Measurements from ENCODE around the gene UVRAG. TPM values are rescaled to one million over a fixed set of nuclear protein-coding genes. Genes with fewer than 3 reads are reported as not detected.
A peak's percentile ranks its signal among the peaks of the same experiment; 100 is the strongest.

The UVRAG gene
- total and polyA plus RNA-seq, 2 of the 13 experiments (the other 11 are each of a cell fraction or from before 2014, with no cell fraction given): 9.7 to 17.3 TPM

GRCh38 chr11:75784085-75784478 lies 30.9 kb upstream of the UVRAG start (continued):
- 0 out of 4 replicates have a peak, but pooled peaks of 1 of the 2 experiments have one; percentile 40 for TF ChIP-seq REST (IDR thresholded peaks at IDR 0.05; ENCODE audit: borderline replicate concordance in 1 of 2, low read depth in 1 of 2, low read length in 2 of 2)
- TF ChIP-seq MED1 (CRISPR knock-in tag; IDR thresholded peaks at IDR 0.05): peak; percentile 55; the same call in 1 of the 2 replicates
- TF ChIP-seq ZMYM4 (CRISPR knock-in tag; IDR thresholded peaks at IDR 0.05): peak; percentile 25; the same call in 1 of the 2 replicates
- TF ChIP-seq ZKSCAN5 (CRISPR knock-in tag; IDR thresholded peaks at IDR 0.05): no peak
- no peak for TF ChIP-seq ZNF484 (CRISPR knock-in tag; IDR thresholded peaks at IDR 0.05; ENCODE audit: borderline replicate concordance, low read depth)
- TF ChIP-seq POGZ (CRISPR knock-in tag; IDR thresholded peaks at IDR 0.05): peak; percentile 63
- 0 out of 2 replicates have a peak, but pooled peaks have one; percentile 42 for TF ChIP-seq GTF2F1 (IDR thresholded peaks at IDR 0.05; ENCODE audit: low read length)
- TF ChIP-seq MAX (IDR thresholded peaks at IDR 0.05): peak; percentile 62; the same call in 1 of the 2 replicates
- peak; percentile 40; the same call in 1 of the 2 replicates for TF ChIP-seq DRAP1 (CRISPR knock-in tag; IDR thresholded peaks at IDR 0.05)
- TF ChIP-seq CCDC6 (CRISPR knock-in tag; IDR thresholded peaks at IDR 0.05): 0 out of 2 replicates have a peak, but pooled peaks have one; percentile 25
- peak; percentile 89 to 95; a peak in 2 of 4 replicates for TF ChIP-seq EP300 (IDR thresholded peaks at IDR 0.05; ENCODE audit: low read depth in 2 of 2, low read length in 2 of 2)
- peak; percentile 81; the same call in 1 of the 2 replicates for TF ChIP-seq EP300 (CRISPR knock-in tag; IDR thresholded peaks at IDR 0.05; ENCODE audit: borderline replicate concordance)
- TF ChIP-seq YEATS4 (CRISPR knock-in tag; IDR thresholded peaks at IDR 0.05; ENCODE audit: borderline replicate concordance): 0 out of 2 replicates have a peak, but pooled peaks have one; percentile 3
- TF ChIP-seq PAXIP1 (CRISPR knock-in tag; conservative IDR thresholded peaks at IDR 0.05): peak; percentile 98
- TF ChIP-seq KMT2A (CRISPR knock-in tag; IDR thresholded peaks at IDR 0.05): 0 out of 2 replicates have a peak, but pooled peaks have one; percentile 22
- no peak for TF ChIP-seq TP53 (CRISPR knock-in tag; conservative IDR thresholded peaks at IDR 0.05)
- peak; percentile 36; the same call in 1 of the 2 replicates for TF ChIP-seq TBX2 (CRISPR knock-in tag; IDR thresholded peaks at IDR 0.05; ENCODE audit: borderline replicate concordance)

Data from HepG2 (cell line).